ENCODE data around the gene CERS2. TPM values are rescaled to one million over a fixed set of nuclear protein-coding genes. Genes with fewer than 3 reads are reported as not detected.

The CERS2 gene
- total RNA-seq, 2 experiments from 2014 or later: 64.7 to 92.8 TPM

GRCh38 chr1:150994248-150994647, 19.6 kb upstream of the CERS2 start:
- no peak for TF ChIP-seq EZH2phosphoT487 (IDR thresholded peaks at IDR 0.05; ENCODE audit: borderline replicate concordance, low read depth, low read length)
- Histone ChIP-seq H3K9me2 (ENCODE audit: insufficient read depth, low read length) (no peaks in the 10 kb centered on the region), H3K4me2 (ENCODE audit: low read length) (no peak overlapping the region), H3K4me3 (ENCODE audit: low read depth, low read length, poor library complexity, severe bottlenecking) (no peak overlapping the region), H3K36me3 (ENCODE audit: insufficient read depth, low read length) (no peaks in the 10 kb centered on the region), H3K27ac (ENCODE audit: low read depth, low read length, poor library complexity, severe bottlenecking) (no peak overlapping the region), H3K9me3 (ENCODE audit: low read length) (no peaks in the 10 kb centered on the region), H3K4me1 (ENCODE audit: insufficient read depth, low read length, poor library complexity, severe bottlenecking) (no peaks in the 10 kb centered on the region), H3K79me2 (ENCODE audit: insufficient read depth, low read depth, low read length) (no peaks in the 10 kb centered on the region), H2AFZ (ENCODE audit: low read length) (no peak overlapping the region), H4K20me1 (ENCODE audit: insufficient read depth, low read length) (no peaks in the 10 kb centered on the region)
- ChIA-PET POLR2A (interaction anchor here (1.9 kb wide), 1 partner anchor 12 kb away, joined by 7 read pairs; the partner anchor contains the start of gene MINDY1), CTCF (ENCODE audit: unreplicated experiment) (no interaction called here)
- intact Hi-C loops (cut with micrococcal nuclease; ENCODE audit: unreplicated experiment): loop anchor here (2.0 kb wide), 1 partner anchor 15 kb away; no protein-coding TSS in a partner anchor
- no peak for DNase-seq (ENCODE audit: low spot score)
- BruUV-seq (replicated peaks): no TSS peak

GRCh38 chr1:150992626-150993025, 18.0 kb upstream of the CERS2 start:
- no peaks in the 10 kb centered on the region for H3K36me3 ChIP-seq (ENCODE audit: insufficient read depth, low read length)
- no peaks in the 10 kb centered on the region for H3K4me1 ChIP-seq (ENCODE audit: insufficient read depth, low read length, poor library complexity, severe bottlenecking)
- ChIA-PET CTCF (ENCODE audit: unreplicated experiment) (no interaction called here), POLR2A (interaction anchor here (0.8 kb wide), 1 partner anchor 222 kb away, joined by 3 read pairs; no protein-coding TSS in a partner anchor)
- H2AFZ ChIP-seq (ENCODE audit: low read length): no peak overlapping the region
- DNase-seq (ENCODE audit: low spot score): no peak
- no peak overlapping the region for H3K4me2 ChIP-seq (ENCODE audit: low read length)
- no peaks in the 10 kb centered on the region for H3K9me3 ChIP-seq (ENCODE audit: low read length)
- TF ChIP-seq EZH2phosphoT487 (IDR thresholded peaks at IDR 0.05; ENCODE audit: borderline replicate concordance, low read depth, low read length): no peak
- no peak for TF ChIP-seq CTCF (conservative IDR thresholded peaks at IDR 0.05; ENCODE audit: low read length)
- H4K20me1 ChIP-seq (ENCODE audit: insufficient read depth, low read length): no peaks in the 10 kb centered on the region
- no peak overlapping the region for H3K27ac ChIP-seq (ENCODE audit: low read depth, low read length, poor library complexity, severe bottlenecking)
- no peaks in the 10 kb centered on the region for H3K9me2 ChIP-seq (ENCODE audit: insufficient read depth, low read length)
- no peaks in the 10 kb centered on the region for H3K79me2 ChIP-seq (ENCODE audit: insufficient read depth, low read depth, low read length)
- intact Hi-C loops (cut with micrococcal nuclease; ENCODE audit: unreplicated experiment): no loop called here
- BruUV-seq (replicated peaks): no TSS peak
- H3K4me3 ChIP-seq (ENCODE audit: low read depth, low read length, poor library complexity, severe bottlenecking): no peak overlapping the region

DNA sequence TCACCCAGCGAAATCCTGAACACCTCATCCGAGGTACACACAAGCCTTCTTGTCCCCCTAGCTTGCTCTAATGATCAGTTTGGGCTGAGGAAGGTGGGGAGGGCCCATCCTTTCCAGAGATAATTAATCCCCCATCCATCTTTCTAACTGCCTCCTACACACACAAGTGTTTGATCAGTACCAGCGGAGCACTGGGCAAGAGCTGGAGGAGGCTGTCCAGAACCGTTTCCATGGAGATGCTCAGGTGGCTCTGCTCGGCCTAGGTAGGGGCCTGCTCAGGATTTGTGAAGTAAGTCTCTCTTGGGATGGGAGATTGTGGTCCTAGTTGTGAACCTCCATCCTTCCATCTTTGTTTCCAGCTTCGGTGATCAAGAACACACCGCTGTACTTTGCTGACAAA, 13.3 kb upstream of the CERS2 start:
- Histone ChIP-seq H3K27ac (ENCODE audit: low read depth, low read length, poor library complexity, severe bottlenecking) (no peak overlapping the region), H4K20me1 (ENCODE audit: insufficient read depth, low read length) (no peaks in the 10 kb centered on the region), H3K9me3 (ENCODE audit: low read length) (no peaks in the 10 kb centered on the region), H3K9me2 (ENCODE audit: insufficient read depth, low read length) (no peaks in the 10 kb centered on the region), H3K79me2 (ENCODE audit: insufficient read depth, low read depth, low read length) (no peaks in the 10 kb centered on the region), H3K4me2 (ENCODE audit: low read length) (no peak overlapping the region), H3K4me1 (ENCODE audit: insufficient read depth, low read length, poor library complexity, severe bottlenecking) (no peaks in the 10 kb centered on the region), H2AFZ (ENCODE audit: low read length) (no peak overlapping the region), H3K36me3 (ENCODE audit: insufficient read depth, low read length) (no peaks in the 10 kb centered on the region), H3K4me3 (ENCODE audit: low read depth, low read length, poor library complexity, severe bottlenecking) (no peak overlapping the region)
- intact Hi-C loops (cut with micrococcal nuclease; ENCODE audit: unreplicated experiment): no loop called here
- TF ChIP-seq EZH2phosphoT487 (IDR thresholded peaks at IDR 0.05; ENCODE audit: borderline replicate concordance, low read depth, low read length) (no peak), CTCF (conservative IDR thresholded peaks at IDR 0.05; ENCODE audit: low read length) (no peak)
- DNase-seq (ENCODE audit: low spot score): no peak
- POLR2A ChIA-PET: interaction anchor here (0.6 kb wide), 1 partner anchor 18 kb away, joined by 3 read pairs; no protein-coding TSS in a partner anchor
- CTCF ChIA-PET (ENCODE audit: unreplicated experiment): no interaction called here
- no TSS peak for BruUV-seq (replicated peaks)
